Right lobe of liver (tissue), 6 donors: ENCODE results near the gene SKAP2. TPM values are rescaled to one million over a fixed set of nuclear protein-coding genes. Genes with fewer than 3 reads are reported as not detected.
A peak's percentile ranks its signal among the peaks of the same experiment; 100 is the strongest.

ENCODE experiments used
- ATAC-seq, 4 donors: fragments of 200-7000 bp; cut with Tn5 transposase; one replicate each; pipeline ENCODE4 v1.9.1; 2020; ENCODE audit warnings: mild to moderate bottlenecking in 4 of 4, moderate library complexity in 4 of 4
- DNase-seq, 3 donors: peaks; one replicate each; pipeline ENCODE4 v3.0.0-alpha.2; 2020
- H3K27ac ChIP-seq, 3 donors: fragments of 200-600 bp; one replicate each; pipeline ENCODE4 v1.8.0; 2022
- H3K27me3 ChIP-seq, 2 donors: fragments of 200-600 bp; one replicate each; pipeline ENCODE4 v1.8.0; 2022
- H3K36me3 ChIP-seq, 4 donors: fragments of 200-600 bp; sonication (generic) in 1 of 4; one replicate each; pipeline versions ENCODE4 v1.5.1 to v1.8.0; 2017 to 2022; ENCODE audit warnings: control low read depth in 1 of 4
- H3K4me1 ChIP-seq, 4 donors: fragments of 200-600 bp; sonication (generic) in 1 of 4; one replicate each; pipeline versions ENCODE4 v1.5.1 to v1.8.0; 2017 to 2022; ENCODE audit warnings: control low read depth in 1 of 4
- H3K4me3 ChIP-seq, 3 donors: fragments of 200-600 bp; one replicate each; pipeline ENCODE4 v1.8.0; 2022
- H3K9me3 ChIP-seq, 4 donors: fragments of 200-600 bp; sonication (generic) in 1 of 4; one replicate each; pipeline versions ENCODE4 v1.5.1 to v1.8.0; 2017 to 2022; ENCODE audit warnings: control low read depth in 1 of 4
- POLR2A ChIP-seq: fragments of 450-650 bp; IDR thresholded peaks from one replicate; pipeline ENCODE4 v1.6.1; 2017; ENCODE audit warnings: antibody characterized with exemption, mild to moderate bottlenecking
- WGBS: methylation state at CpG from one replicate; pipeline ENCODE4 v1.1.6; 2018; ENCODE audit warnings: low coverage, low lambda C conversion rate; ENCODE audit not compliant: insufficient coverage; ENCODE audit errors: missing lambda C conversion rate; 5-methylcytosine and 5-hydroxymethylcytosine counted together
- intact Hi-C, 2 donors: fragments of 100-400 bp; cut with DNase I; formaldehyde crosslinking; loops; one replicate each; pipeline versions ENCODE4 v1.11.2 to v1.14.1; 2022
- total RNA-seq, 6 experiments: library from RNA; depleted of rRNA in 2 of 6; stranded (reverse); fragments of >200 nt in 2 of 6; fragmentation: NEBNext Ultra II Directional in 3 of 6; extraction: Animal tissue kit (Norgen Biotek cat#: 25700) in 3 of 6; gene quantifications; one replicate each; pipeline versions ENCODE4 v1.1.0 to v1.2.4, GENCODE V29; 2016 to 2023
- TF ChIP-seq, protein P1 (sequence below), 4 donors: fragments of 200-600 bp in 3 of 4; fragments of 450-650 bp in 1 of 4; IDR thresholded peaks; one replicate each; pipeline versions ENCODE4 v1.5.1 to v1.8.0; 2016 to 2022; ENCODE audit warnings: antibody characterized with exemption in 4 of 4, mild to moderate bottlenecking in 2 of 4
- donor health status: DM: no; HTN: yes; CAD: no.
- donor health status: DM: no; HTN: no; CAD: no.
- donor health status: DM: no; HTN: no; CAD: no.
- donor health status: DM: no; HTN: yes; CAD: no.
- donor health status: DM: no; HTN: yes; CAD: no.

The SKAP2 gene
- total RNA-seq, 6 experiments from 2014 or later = 4.7 to 19.6 (median 9.0) TPM

DNA sequence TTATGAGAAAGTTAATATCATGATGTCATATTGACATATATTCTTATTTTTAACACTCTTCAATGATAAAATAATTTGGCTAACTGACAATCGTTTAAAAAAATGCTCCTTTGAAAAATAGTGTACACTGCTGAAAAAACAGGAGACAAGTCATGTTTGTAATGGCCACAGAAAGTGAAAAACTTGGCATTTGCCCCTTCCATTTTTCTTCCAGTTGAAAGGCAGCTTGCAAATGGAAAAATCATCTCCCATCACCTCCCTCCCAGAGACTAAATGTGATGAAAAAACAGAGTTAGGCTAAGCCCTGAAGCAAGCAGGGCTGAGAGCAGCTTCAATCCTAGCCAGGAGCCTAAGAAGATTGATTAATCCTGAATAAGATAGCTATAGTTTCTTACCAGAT lies 160.4 kb downstream of the SKAP2 start:
- H3K4me1 ChIP-seq = peaks cover 0 to 22% (median 4%) of the 10 kb centered on the region in 4 donors
- intact Hi-C loops = no loop called here
- H3K36me3 ChIP-seq = no peaks in the 10 kb centered on the region
- no peaks in the 10 kb centered on the region for H3K9me3 ChIP-seq
- ATAC-seq (no peak), DNase-seq (no peak)
- WGBS = 65% methylated on average over 1 of the region's 1 CpG
- H3K27me3 ChIP-seq = no peaks in the 10 kb centered on the region
- no peak overlapping the region for H3K4me3 ChIP-seq
- no peak overlapping the region for H3K27ac ChIP-seq
- no peak for TF ChIP-seq POLR2A
- TF ChIP-seq, protein P1, sequence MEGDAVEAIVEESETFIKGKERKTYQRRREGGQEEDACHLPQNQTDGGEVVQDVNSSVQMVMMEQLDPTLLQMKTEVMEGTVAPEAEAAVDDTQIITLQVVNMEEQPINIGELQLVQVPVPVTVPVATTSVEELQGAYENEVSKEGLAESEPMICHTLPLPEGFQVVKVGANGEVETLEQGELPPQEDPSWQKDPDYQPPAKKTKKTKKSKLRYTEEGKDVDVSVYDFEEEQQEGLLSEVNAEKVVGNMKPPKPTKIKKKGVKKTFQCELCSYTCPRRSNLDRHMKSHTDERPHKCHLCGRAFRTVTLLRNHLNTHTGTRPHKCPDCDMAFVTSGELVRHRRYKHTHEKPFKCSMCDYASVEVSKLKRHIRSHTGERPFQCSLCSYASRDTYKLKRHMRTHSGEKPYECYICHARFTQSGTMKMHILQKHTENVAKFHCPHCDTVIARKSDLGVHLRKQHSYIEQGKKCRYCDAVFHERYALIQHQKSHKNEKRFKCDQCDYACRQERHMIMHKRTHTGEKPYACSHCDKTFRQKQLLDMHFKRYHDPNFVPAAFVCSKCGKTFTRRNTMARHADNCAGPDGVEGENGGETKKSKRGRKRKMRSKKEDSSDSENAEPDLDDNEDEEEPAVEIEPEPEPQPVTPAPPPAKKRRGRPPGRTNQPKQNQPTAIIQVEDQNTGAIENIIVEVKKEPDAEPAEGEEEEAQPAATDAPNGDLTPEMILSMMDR (IDR thresholded peaks at IDR 0.05) = no peak

DNA sequence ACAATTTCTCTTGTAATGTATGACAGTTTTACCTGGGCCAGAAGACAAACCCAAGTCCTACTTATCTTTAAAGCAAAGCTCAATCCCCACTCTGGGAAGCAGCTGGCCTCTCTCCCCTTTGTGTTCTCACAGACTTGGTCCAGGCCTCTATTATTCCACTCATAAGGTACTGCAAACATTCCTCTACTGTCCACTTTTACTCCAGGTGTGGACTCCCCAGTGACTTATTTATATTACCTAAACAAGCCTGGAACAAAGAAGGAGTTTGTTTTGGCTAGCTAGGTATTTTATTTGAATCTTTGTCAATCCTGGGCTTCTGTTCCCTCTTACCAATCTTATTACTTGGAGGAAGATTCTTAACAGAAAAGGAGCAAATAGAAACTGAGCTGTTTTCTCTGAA lies 163.5 kb downstream of the SKAP2 start:
- H3K4me1 ChIP-seq = peaks cover 0 to 23% (median 5%) of the 10 kb centered on the region in 4 donors
- no peaks in the 10 kb centered on the region for H3K36me3 ChIP-seq
- no peak overlapping the region for H3K27ac ChIP-seq
- H3K9me3 ChIP-seq = no peaks in the 10 kb centered on the region
- no peak for ATAC-seq
- intact Hi-C loops = no loop called here
- DNase-seq = no peak
- no peak for TF ChIP-seq POLR2A
- TF ChIP-seq, protein P1 (IDR thresholded peaks at IDR 0.05) = no peak
- H3K4me3 ChIP-seq = no peak overlapping the region
- H3K27me3 ChIP-seq = no peaks in the 10 kb centered on the region

DNA sequence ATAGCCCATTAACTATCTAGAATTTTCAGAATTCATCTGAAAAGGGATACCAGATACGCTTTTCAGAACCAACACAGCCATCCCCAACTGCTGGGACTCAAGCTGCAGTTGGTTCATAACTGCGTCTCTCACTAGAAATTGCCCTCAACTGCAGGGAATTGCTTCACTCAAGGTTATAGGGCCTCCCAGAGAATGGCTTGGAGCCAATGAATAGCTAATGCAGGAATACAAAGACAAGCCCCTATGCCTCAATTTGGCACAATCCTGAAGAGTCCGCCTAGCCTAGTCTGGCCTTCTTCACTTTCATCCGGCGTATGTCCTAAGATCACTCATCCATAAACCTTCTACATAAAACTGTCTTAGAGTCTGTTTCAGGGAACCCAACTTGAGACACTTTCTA lies 164.0 kb downstream of the SKAP2 start:
- TF ChIP-seq, protein P1 (IDR thresholded peaks at IDR 0.05) = no peak
- no peak for TF ChIP-seq POLR2A
- Histone ChIP-seq H3K27ac (no peak overlapping the region), H3K36me3 (no peaks in the 10 kb centered on the region), H3K9me3 (no peaks in the 10 kb centered on the region), H3K4me1 (peaks cover 0 to 18% (median 5%) of the 10 kb centered on the region in 4 donors), H3K27me3 (no peaks in the 10 kb centered on the region), H3K4me3 (no peak overlapping the region)
- DNase-seq = no peak
- ATAC-seq = peak in 1 of 4 donors; percentile 7
- intact Hi-C loops = no loop called here
- 98% methylated on average over 5 of the region's 5 CpGs for WGBS

DNA sequence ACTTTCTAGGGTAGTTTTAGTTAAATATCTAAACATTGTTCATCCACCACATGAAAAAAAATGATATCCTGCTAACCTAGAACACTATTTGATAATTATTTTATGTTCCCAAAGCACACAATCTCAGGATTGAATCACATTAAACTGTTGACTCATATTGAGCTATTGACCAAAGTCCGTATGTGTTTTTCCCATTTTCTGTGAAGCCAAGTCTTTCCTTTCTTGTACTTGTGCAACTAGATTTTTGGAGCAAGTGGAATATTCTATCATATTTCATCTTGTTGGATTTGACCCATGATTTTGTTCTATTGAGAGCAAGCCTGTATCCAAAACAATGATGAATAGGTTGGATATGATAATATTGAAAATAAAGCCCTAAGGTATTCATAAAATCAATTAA lies 164.6 kb downstream of the SKAP2 start:
- Histone ChIP-seq H3K4me3 (no peak overlapping the region), H3K27me3 (no peaks in the 10 kb centered on the region), H3K9me3 (no peaks in the 10 kb centered on the region), H3K4me1 (peaks cover 0 to 15% (median 5%) of the 10 kb centered on the region in 4 donors), H3K27ac (peak overlapping the region; percentile 6 to 30 (median 19)), H3K36me3 (no peaks in the 10 kb centered on the region)
- DNase-seq (no peak), ATAC-seq (peak; percentile 52 to 85 (median 78))
- WGBS = 33% methylated on average over 1 of the region's 1 CpG
- no peak for TF ChIP-seq POLR2A
- TF ChIP-seq, protein P1 (IDR thresholded peaks at IDR 0.05) = no peak
- intact Hi-C loops = no loop called here

DNA sequence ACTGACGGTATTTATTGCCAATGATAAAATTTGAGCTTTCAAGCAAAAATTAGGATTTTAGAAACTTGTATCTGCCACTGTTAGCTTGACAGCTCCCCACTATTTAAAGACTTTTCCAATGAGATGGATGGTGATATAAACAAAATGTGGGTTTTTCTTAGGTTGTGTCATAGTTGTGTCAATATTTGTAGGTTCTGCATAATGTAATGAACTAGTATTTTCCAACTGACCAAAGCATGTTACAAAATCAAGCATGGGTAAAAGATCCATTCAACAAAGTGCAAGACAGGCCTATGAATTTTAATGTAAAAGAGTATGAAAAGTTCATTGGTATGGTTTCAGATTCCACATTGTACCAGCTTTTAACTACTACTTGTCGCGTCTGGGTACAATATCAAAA lies 165.6 kb downstream of the SKAP2 start:
- intact Hi-C loops = no loop called here
- TF ChIP-seq, protein P1 (IDR thresholded peaks at IDR 0.05) = no peak
- TF ChIP-seq POLR2A = no peak
- ATAC-seq (peak; percentile 51 to 85 (median 74)), DNase-seq (no peak)
- no peaks in the 10 kb centered on the region for H3K9me3 ChIP-seq
- H3K27me3 ChIP-seq = no peaks in the 10 kb centered on the region
- WGBS = 71% methylated on average over 3 of the region's 3 CpGs
- peaks cover 0 to 15% (median 5%) of the 10 kb centered on the region in 4 donors for H3K4me1 ChIP-seq
- no peak overlapping the region for H3K4me3 ChIP-seq
- H3K27ac ChIP-seq = peak overlapping the region; percentile 6 to 30 (median 19)
- H3K36me3 ChIP-seq = no peaks in the 10 kb centered on the region
